ENCODE data around the gene LOXL3. TPM values are rescaled to one million over a fixed set of nuclear protein-coding genes. Genes with fewer than 3 reads are reported as not detected.
A peak's percentile ranks its signal among the peaks of the same experiment; 100 is the strongest.

The LOXL3 gene
- polyA plus RNA-seq, 2 donors = 0.71 to 0.79 TPM

DNA sequence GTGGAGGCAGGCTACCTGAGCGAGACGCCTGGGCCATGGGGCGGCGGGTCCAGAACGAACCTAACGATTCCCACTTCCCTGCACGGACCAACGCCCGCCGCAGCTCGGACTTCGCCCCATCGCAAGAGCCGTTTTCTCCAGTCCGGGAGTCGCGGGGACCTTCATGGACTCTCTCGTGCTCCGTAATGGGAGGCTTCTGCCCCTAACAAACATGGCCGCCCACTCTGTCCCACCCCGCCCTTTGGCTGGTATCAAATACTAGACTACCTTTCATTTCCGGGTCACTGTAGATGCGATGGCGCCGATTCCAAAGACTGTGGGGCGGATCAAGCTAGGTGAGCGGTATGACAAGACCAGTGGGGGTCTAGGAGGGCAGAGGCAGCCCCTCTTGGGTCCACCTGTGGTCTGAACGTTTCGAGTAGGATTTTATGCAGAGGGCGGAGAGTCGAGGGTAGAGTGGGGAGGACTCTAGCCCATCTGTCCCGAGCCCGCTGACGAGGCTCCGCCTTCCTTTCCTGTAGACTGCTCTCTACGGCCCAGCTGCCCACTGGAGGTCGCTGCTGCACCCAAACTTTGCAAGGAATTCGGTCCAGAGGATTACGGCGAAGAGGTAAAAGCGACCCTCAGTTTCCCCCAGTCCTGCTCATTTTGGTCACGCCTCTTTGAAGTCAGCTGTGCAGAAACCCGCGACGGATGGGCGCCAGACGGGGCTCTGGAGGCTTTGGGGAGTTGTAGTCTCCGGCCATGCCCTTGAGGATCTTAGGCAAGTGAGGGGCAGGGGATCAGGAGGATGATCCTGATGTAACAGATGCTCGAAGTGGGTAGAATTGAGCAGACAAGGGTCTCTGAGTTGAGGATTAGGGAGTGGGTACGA, 70.7 kb downstream of the LOXL3 start, which contains the start of the genes CCDC142 and TTC31:
CCDC142 (minus strand) TSS at position 198 of the 874 bp plus-strand sequence; CDS start at position 37, 161 bp downstream.
TTC31 (plus strand) TSS at position 281 of the 874 bp plus-strand sequence; CDS start at position 296, 15 bp downstream.
- H3K36me3 ChIP-seq (ENCODE audit: control insufficient read depth in 2 of 2, insufficient read depth in 2 of 2, low read length in 1 of 2) = peaks cover 0 to 5% of the 10 kb centered on the region in 2 donors
- H3K4me1 ChIP-seq (ENCODE audit: control insufficient read depth in 2 of 2, insufficient read depth in 2 of 2, low read length in 1 of 2) = peaks cover 13% of the 10 kb centered on the region in 2 donors
- no peaks in the 10 kb centered on the region for H3K9me3 ChIP-seq (ENCODE audit: control insufficient read depth in 2 of 2, insufficient read depth in 1 of 2, low read depth in 1 of 2, low read length in 1 of 2)
- H3K27me3 ChIP-seq (ENCODE audit: control insufficient read depth in 1 of 2, insufficient read depth in 2 of 2, low read length in 2 of 2) = no peaks in the 10 kb centered on the region
- 1% methylated on average over 49 to 50 of the region's 50 CpGs for WGBS, 2 donors
- H3K27ac ChIP-seq (ENCODE audit: low read depth in 2 of 2, low read length in 1 of 2) = peak within 1 kb of the TSS; percentile 88 to 98
- H3K4me3 ChIP-seq (ENCODE audit: low read depth in 1 of 2, low read length in 2 of 2) = peak within 1 kb of the TSS; percentile 76 to 84

Other genes with a start within 250 kb of the LOXL3 start
- gene SLC4A5, start 210.5 kb downstream of the LOXL3 start, polyA plus RNA-seq = under 1 TPM; 0.28 to 0.33 TPM
- gene DCTN1, start 173.6 kb downstream of the LOXL3 start, polyA plus RNA-seq = 10 to 100 TPM; 60.8 to 83.3 TPM
- under 1 TPM; 0.81 to 0.92 TPM for gene C2orf81, start 132.3 kb downstream of the LOXL3 start, polyA plus RNA-seq
- 1 to 10 TPM; 3.5 to 5.4 TPM for gene WDR54, start 132.2 kb downstream of the LOXL3 start, polyA plus RNA-seq
- 10 to 100 TPM; 20.2 to 20.8 TPM for gene RTKN, start 112.0 kb downstream of the LOXL3 start, polyA plus RNA-seq
- gene INO80B, start 98.9 kb downstream of the LOXL3 start, polyA plus RNA-seq = 10 to 100 TPM; 33.4 to 44.9 TPM
- gene WBP1, start 95.5 kb downstream of the LOXL3 start, polyA plus RNA-seq = 10 to 100 TPM; 41.3 to 50.1 TPM
- 10 to 100 TPM; 21.3 to 26.8 TPM for gene MOGS, start 88.6 kb downstream of the LOXL3 start, polyA plus RNA-seq
- gene MRPL53, start 81.3 kb downstream of the LOXL3 start, polyA plus RNA-seq = 10 to 100 TPM; 60.6 to 72.3 TPM
- gene CCDC142, start 70.9 kb downstream of the LOXL3 start, polyA plus RNA-seq = 10 to 100 TPM in 1 of 2 donors, 1 to 10 TPM in 1; 4.3 to 10.3 TPM
- 10 to 100 TPM in 1 of 2 donors, 1 to 10 TPM in 1; 9.7 to 13.4 TPM for gene TTC31, start 70.9 kb downstream of the LOXL3 start, polyA plus RNA-seq
- under 1 TPM; 0.12 to 0.18 TPM for gene LBX2, start 54.3 kb downstream of the LOXL3 start, polyA plus RNA-seq
- 10 to 100 TPM; 16.1 to 18.2 TPM for gene PCGF1, start 46.2 kb downstream of the LOXL3 start, polyA plus RNA-seq
- gene TLX2, start 39.5 kb downstream of the LOXL3 start, polyA plus RNA-seq = under 1 TPM in 1 of 2 donors, not detected in 1; 0.01 TPM
- gene DQX1, start 27.7 kb downstream of the LOXL3 start, polyA plus RNA-seq = 1 to 10 TPM; 3.4 to 7.3 TPM
- 100 to 1,000 TPM; 116 to 186 TPM for gene AUP1, start 24.2 kb downstream of the LOXL3 start, polyA plus RNA-seq
- 10 to 100 TPM; 15.8 to 21.0 TPM for gene HTRA2, start 24.0 kb downstream of the LOXL3 start, polyA plus RNA-seq
- 1 to 10 TPM; 1.6 to 2.5 TPM for gene DOK1, start 778 bp upstream of the LOXL3 start, polyA plus RNA-seq
- gene M1AP, start 94.4 kb upstream of the LOXL3 start, polyA plus RNA-seq = under 1 TPM; 0.04 to 0.10 TPM
- under 1 TPM; 0.55 to 0.59 TPM for gene SEMA4F, start 100.3 kb upstream of the LOXL3 start, polyA plus RNA-seq